ENCODE data around the gene LRRC75B.
A peak's percentile ranks its signal among the peaks of the same experiment; 100 is the strongest.
"Not testable (repeated sequence)": the region's sequence is repeated elsewhere in the genome, so short reads cannot be mapped to it uniquely, and the experiment has no call there.

The LRRC75B gene
- 0 to 0.35 (median 0.22) reads per million in 3 experiments for total RNA-seq

- DNase-seq: no peak
Observed at GRCh38 chr22:24592851-24593558, at the start of gene LRRC75B. LRRC75B (minus strand) TSS chr22:24593073; CDS start chr22:24593039, 34 bp downstream.

- DNase-seq: not testable (repeated sequence)
Observed at GRCh38 chr22:24642307-24642706, 49.4 kb upstream of the LRRC75B start.

GRCh38 chr22:24636513-24636912, 43.6 kb upstream of the LRRC75B start:
- not testable (repeated sequence) for DNase-seq

GRCh38 chr22:24634776-24635389, 42.0 kb upstream of the LRRC75B start:
- DNase-seq: peak; percentile 5

- not testable (repeated sequence) for DNase-seq
Observed at GRCh38 chr22:24633231-24634023, 40.6 kb upstream of the LRRC75B start.

- DNase-seq: not testable (repeated sequence)
Observed at GRCh38 chr22:24632642-24633041, 39.8 kb upstream of the LRRC75B start.

GRCh38 chr22:24631430-24632122, 38.7 kb upstream of the LRRC75B start:
- DNase-seq: not testable (repeated sequence)

GRCh38 chr22:24630812-24631427, 38.0 kb upstream of the LRRC75B start:
- DNase-seq: not testable (repeated sequence)

- not testable (repeated sequence) for DNase-seq
Observed at GRCh38 chr22:24629069-24629468, 36.2 kb upstream of the LRRC75B start.

- not testable (repeated sequence) for DNase-seq
Observed at GRCh38 chr22:24627911-24628310, 35.0 kb upstream of the LRRC75B start.

- not testable (repeated sequence) for DNase-seq
Observed at GRCh38 chr22:24622596-24622995, 29.7 kb upstream of the LRRC75B start.

- not testable (repeated sequence) for DNase-seq
Observed at GRCh38 chr22:24621244-24621643, 28.4 kb upstream of the LRRC75B start.

- DNase-seq: not testable (repeated sequence)
Observed at GRCh38 chr22:24614794-24615193, 21.9 kb upstream of the LRRC75B start.

GRCh38 chr22:24609888-24610287, 17.0 kb upstream of the LRRC75B start:
- not testable (repeated sequence) for DNase-seq

- not testable (repeated sequence) for DNase-seq
Observed at GRCh38 chr22:24608327-24608726, 15.5 kb upstream of the LRRC75B start.

GRCh38 chr22:24607429-24607983, 14.6 kb upstream of the LRRC75B start:
- peak; percentile 38 for DNase-seq

- DNase-seq: not testable (repeated sequence)
Observed at GRCh38 chr22:24606340-24606739, 13.5 kb upstream of the LRRC75B start.

- peak; percentile 14 for DNase-seq
Observed at GRCh38 chr22:24603770-24604629, 11.1 kb upstream of the LRRC75B start.

- DNase-seq: not testable (repeated sequence)
Observed at GRCh38 chr22:24602847-24603769, 10.2 kb upstream of the LRRC75B start, which contains the start of gene GGT1. GGT1 (plus strand) TSS chr22:24603193; CDS start chr22:24611082, 7,889 bp downstream.
